Common myeloid progenitor, CD34-positive (primary cell): ENCODE results near the gene DACT2.
"Not testable (repeated sequence)": the region's sequence is repeated elsewhere in the genome, so short reads cannot be mapped to it uniquely, and the experiment has no call there.

ENCODE experiments used
- CTCF ChIA-PET: fragments of 350-600 bp; sonication (Branson Sonifier 250); formaldehyde crosslinking; loops from one replicate; lab custom pipeline; 2021; ENCODE audit warnings: antibody characterized with exemption; lab: Charles Lee
- POLR2A ChIA-PET: fragments of 350-600 bp; sonication (Branson Sonifier 250); formaldehyde crosslinking; loops from one replicate; lab custom pipeline; 2021; ENCODE audit warnings: antibody characterized with exemption; lab: Charles Lee
- DNase-seq, 3 donors: peaks; one replicate each; pipeline versions ENCODE4 v3.0.0 to v3.0.0-alpha.2; 2013
- H3K27ac ChIP-seq, 2 experiments: 1 replicate in 1 of 2; 2 replicates in 1 of 2; pipeline ENCODE4 v1.7.0; 2013; ENCODE audit warnings: inconsistent platforms in 2 of 2, low read length in 2 of 2, mild to moderate bottlenecking in 2 of 2, low read depth in 1 of 2, moderate library complexity in 1 of 2; ENCODE audit not compliant: severe bottlenecking in 2 of 2, insufficient read depth in 1 of 2, poor library complexity in 1 of 2
- H3K27me3 ChIP-seq, 5 experiments: replicated peaks in 2 of 5; 1 replicate in 3 of 5; 2 replicates in 2 of 5; pipeline versions ENCODE4 v1.6.1 to v1.7.0; 2013; ENCODE audit warnings: low read length in 4 of 5, mild to moderate bottlenecking in 2 of 5, moderate library complexity in 2 of 5, inconsistent platforms in 1 of 5; ENCODE audit not compliant: insufficient read depth in 5 of 5, control insufficient read depth in 4 of 5
- H3K36me3 ChIP-seq, 4 experiments: 1 replicate in 2 of 4; 2 replicates in 2 of 4; pipeline versions ENCODE4 v1.6.1 to v1.7.0; 2013; ENCODE audit warnings: low read length in 3 of 4, control low read depth in 1 of 4, mild to moderate bottlenecking in 1 of 4; ENCODE audit not compliant: control insufficient read depth in 4 of 4, insufficient read depth in 4 of 4
- H3K4me1 ChIP-seq, 4 experiments: 1 replicate in 3 of 4; 2 replicates in 1 of 4; pipeline versions ENCODE4 v1.6.1 to v1.7.1; 2013; ENCODE audit warnings: low read length in 3 of 4, mild to moderate bottlenecking in 3 of 4, control low read depth in 1 of 4, inconsistent platforms in 1 of 4, moderate library complexity in 1 of 4; ENCODE audit not compliant: control insufficient read depth in 4 of 4, insufficient read depth in 4 of 4; ENCODE audit errors: control extremely low read depth in 1 of 4
- H3K4me3 ChIP-seq, 7 experiments: 1 replicate in 4 of 7; 2 replicates in 3 of 7; pipeline versions ENCODE4 v1.5.1 to v1.7.0; 2013; ENCODE audit warnings: mild to moderate bottlenecking in 7 of 7, low read length in 6 of 7, moderate library complexity in 6 of 7, inconsistent platforms in 2 of 7, low read depth in 2 of 7, control low read depth in 1 of 7; ENCODE audit not compliant: insufficient read depth in 4 of 7, control insufficient read depth in 1 of 7; ENCODE audit errors: extremely low read depth in 1 of 7
- H3K9me3 ChIP-seq, 5 experiments: 1 replicate in 4 of 5; 2 replicates in 1 of 5; pipeline versions ENCODE4 v1.6.1 to v1.7.1; 2013; ENCODE audit warnings: low read length in 4 of 5, mild to moderate bottlenecking in 2 of 5, inconsistent platforms in 1 of 5, low read depth in 1 of 5, moderate library complexity in 1 of 5; ENCODE audit not compliant: control insufficient read depth in 4 of 5, insufficient read depth in 2 of 5; ENCODE audit errors: control extremely low read depth in 1 of 5
- WGBS: methylation state at CpG from one replicate; pipeline ENCODE4 v1.1.5; 2013; ENCODE audit not compliant: insufficient coverage; 5-methylcytosine and 5-hydroxymethylcytosine counted together

DACT2 gene

DNA sequence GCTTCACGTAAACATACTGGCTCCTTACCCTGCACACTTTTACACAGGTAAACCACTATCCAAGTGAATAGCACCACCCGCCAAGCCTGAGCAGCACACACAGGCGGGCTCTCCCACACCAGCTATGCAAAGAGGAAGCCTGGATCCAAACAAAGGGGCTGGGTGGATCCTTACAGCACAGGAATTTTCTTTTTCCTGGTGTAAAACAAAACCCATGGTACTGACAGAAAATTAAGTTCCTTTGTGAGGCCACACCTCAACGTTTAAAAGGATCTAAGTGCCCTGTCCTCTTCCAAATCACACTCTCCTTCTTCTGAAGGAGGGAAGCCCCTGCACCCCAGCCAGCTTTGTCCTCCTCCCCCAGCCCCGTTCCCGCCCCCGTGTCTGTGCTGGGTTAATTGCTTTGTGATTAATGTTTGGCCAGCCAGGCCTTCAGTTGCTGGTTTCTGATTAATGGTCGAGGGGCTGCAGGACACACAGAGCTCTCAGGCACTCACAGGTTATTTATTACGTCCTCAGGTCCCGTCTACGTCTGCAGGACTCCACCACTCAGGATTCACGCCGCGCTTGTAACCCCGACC is 6.1 kb downstream of the DACT2 start:
- DNase-seq: no peak
- Histone ChIP-seq H3K9me3 (no peaks in the 10 kb centered on the region), H3K4me1 (no peaks in the 10 kb centered on the region), H3K27ac (no peak overlapping the region), H3K27me3 (peaks cover 7 to 52% (median 16%) of the 10 kb centered on the region in 5 experiments), H3K36me3 (no peaks in the 10 kb centered on the region), H3K4me3 (no peak overlapping the region)
- POLR2A ChIA-PET: no interaction called here
- 33% methylated on average over 11 of the region's 15 CpGs for WGBS
- CTCF ChIA-PET: no interaction called here

DNA sequence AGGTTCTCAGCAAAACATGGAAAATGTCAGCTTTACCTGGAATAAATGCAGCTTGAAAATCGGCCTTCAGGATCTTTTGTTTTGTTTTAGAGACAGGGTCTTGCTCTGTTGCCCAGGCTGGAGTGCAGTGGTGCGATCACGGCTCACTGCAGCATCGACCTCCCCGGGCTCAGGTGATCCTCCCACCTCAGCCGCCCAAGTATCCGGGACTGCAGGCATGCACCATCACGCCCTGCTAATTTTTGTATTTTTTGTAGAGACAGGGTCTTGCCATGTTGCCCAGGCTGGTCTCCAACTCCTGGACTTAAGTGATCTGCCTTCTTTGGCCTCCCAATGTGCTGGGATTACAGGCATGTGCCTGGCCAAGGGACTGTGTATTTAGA is 7.5 kb downstream of the DACT2 start:
- H3K9me3 ChIP-seq, CTCF ChIA-PET, POLR2A ChIA-PET, H3K36me3 ChIP-seq, H3K4me1 ChIP-seq, DNase-seq, H3K4me3 ChIP-seq, H3K27ac ChIP-seq: not testable (repeated sequence)
- H3K27me3 ChIP-seq: peaks cover 0 to 44% (median 16%) of the 10 kb centered on the region in 5 experiments
- WGBS: 96% methylated on average over 8 of the region's 8 CpGs

DNA sequence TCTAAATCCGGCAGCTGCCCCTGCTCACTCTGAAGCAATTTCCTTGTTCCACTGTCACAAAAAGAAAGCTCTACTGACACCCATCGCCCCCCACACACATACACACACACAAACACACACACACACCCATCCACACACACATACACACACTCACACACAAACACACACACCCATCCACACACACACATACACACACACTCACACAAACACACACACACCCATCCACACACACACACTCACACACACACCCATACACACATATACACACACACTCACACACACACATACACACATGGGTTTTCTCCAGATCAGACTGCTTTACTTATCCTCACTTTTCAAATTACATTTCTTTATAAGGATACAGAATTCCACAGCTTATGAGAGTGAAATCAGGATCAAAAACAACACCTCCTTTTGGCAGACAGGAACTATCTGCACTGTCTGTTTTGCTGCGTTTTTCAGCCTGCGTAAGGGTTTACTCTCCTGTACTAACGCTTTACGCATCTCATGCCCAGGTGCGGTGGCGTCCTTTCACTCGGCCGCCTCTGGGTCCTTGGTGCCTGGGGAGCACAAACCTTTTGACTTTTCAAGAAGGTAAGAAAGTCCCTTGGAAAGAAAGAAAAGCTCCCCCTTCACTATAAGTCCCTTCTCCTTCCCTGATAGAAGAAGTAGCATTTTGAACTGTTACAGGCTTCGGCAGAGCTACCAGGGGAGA is 8.0 kb downstream of the DACT2 start:
- H3K4me3 ChIP-seq: no peak overlapping the region
- H3K27me3 ChIP-seq: peaks cover 0 to 44% (median 16%) of the 10 kb centered on the region in 5 experiments
- no peaks in the 10 kb centered on the region for H3K4me1 ChIP-seq
- DNase-seq: no peak
- no peaks in the 10 kb centered on the region for H3K9me3 ChIP-seq
- CTCF ChIA-PET: no interaction called here
- no peak overlapping the region for H3K27ac ChIP-seq
- POLR2A ChIA-PET: no interaction called here
- 96% methylated on average over 10 of the region's 11 CpGs for WGBS
- no peaks in the 10 kb centered on the region for H3K36me3 ChIP-seq

DNA sequence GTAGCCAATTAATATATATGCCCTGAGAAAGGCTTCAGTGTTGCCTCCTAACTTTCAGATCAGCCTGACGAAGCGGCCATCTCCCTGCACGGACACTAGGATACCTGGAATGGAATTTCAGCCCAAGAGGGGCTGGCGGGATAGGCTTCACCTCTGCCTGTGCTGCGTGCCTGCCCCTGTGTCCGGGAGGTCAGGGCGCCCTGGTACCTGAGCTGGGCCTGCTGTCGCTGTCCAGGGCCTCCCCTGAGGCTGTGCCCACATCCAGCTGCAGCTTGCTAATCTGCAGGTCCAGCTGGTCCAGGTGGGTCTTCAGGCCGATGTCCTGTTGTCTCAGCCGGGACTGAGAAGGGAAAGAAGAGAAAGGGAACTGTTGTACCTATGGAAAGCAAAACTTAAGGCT is 8.6 kb downstream of the DACT2 start:
- Histone ChIP-seq H3K4me3 (no peak overlapping the region), H3K27me3 (peaks cover 0 to 43% (median 15%) of the 10 kb centered on the region in 5 experiments), H3K27ac (no peak overlapping the region), H3K36me3 (no peaks in the 10 kb centered on the region), H3K9me3 (no peaks in the 10 kb centered on the region), H3K4me1 (no peaks in the 10 kb centered on the region)
- ChIA-PET POLR2A (no interaction called here), CTCF (no interaction called here)
- no peak for DNase-seq
- 100% methylated on average over 10 of the region's 10 CpGs for WGBS

DNA sequence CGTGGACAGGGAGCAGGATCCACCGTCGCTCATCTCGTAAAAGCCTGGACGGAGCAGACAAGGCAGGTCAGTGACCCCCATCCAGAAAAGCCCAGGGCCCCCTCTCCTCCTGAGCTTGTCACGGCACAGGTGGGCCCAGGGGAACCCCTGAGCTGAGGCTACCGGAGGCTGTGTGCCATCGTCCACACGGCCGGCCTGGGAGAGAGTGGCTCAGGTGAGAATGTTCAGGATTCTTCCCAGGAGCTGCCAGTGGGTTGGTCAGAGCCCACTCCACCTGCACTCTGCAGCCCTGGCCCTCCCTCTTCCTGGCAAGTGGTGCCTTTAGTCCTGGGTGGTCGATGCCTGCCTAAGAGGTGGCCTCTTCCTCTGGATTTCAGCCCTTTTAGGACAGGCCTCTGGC is 9.2 kb downstream of the DACT2 start:
- WGBS: 94% methylated on average over 6 of the region's 11 CpGs
- Histone ChIP-seq H3K9me3 (no peaks in the 10 kb centered on the region), H3K4me1 (no peaks in the 10 kb centered on the region), H3K36me3 (no peaks in the 10 kb centered on the region), H3K27me3 (peaks cover 0 to 40% (median 12%) of the 10 kb centered on the region in 5 experiments), H3K27ac (no peak overlapping the region), H3K4me3 (no peak overlapping the region)
- CTCF ChIA-PET: no interaction called here
- POLR2A ChIA-PET: no interaction called here
- DNase-seq: no peak

DNA sequence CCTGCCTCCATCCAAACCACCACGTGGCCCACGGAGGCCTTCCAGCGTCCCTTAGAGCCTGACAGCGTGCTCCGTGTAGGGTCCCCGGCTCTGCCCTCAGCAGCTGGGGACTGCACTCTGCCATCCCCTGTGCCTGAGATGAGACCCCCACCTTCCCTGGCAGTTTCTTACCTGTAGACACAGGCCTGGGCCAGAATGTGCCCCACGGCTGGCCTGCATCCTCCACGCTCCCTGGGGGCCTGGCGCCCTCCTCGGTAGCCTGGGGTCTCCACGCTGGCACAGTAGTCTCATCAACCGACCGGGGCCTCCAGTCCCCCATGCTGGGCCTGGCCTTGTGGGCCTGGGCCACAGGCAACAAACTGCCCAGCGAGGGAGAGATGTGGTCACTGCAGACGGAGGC is 9.6 kb downstream of the DACT2 start:
- Histone ChIP-seq H3K36me3 (no peaks in the 10 kb centered on the region), H3K4me1 (no peaks in the 10 kb centered on the region), H3K9me3 (no peaks in the 10 kb centered on the region), H3K4me3 (no peak overlapping the region), H3K27me3 (peaks cover 0 to 40% (median 12%) of the 10 kb centered on the region in 5 experiments), H3K27ac (no peak overlapping the region)
- ChIA-PET POLR2A (no interaction called here), CTCF (interaction anchor here (0.9 kb wide), 1 partner anchor 10 kb away, joined by 6 read pairs; no protein-coding TSS in a partner anchor)
- no peak for DNase-seq
- WGBS: 95% methylated on average over 15 of the region's 15 CpGs

DNA sequence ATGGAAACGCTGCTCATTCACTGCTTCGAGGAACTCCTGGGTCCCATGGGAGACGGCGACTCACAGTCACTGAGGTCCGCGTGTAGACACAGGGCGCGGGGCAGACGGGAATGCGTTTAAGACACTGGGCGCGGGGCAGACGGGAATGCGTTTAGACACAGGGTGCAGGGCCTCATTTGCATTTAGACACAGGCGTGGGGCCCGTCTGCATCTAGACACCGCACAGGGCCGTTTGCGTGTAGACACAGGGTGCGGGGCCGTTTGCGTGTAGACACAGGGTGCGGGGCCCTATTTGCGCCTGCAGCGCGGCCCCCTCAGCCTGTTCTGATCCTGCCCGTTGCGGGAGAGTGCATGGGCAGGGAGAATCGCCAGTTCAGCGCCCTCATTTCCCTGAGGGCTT is 10.4 kb downstream of the DACT2 start:
- Histone ChIP-seq H3K27me3 (peaks cover 0 to 34% (median 7%) of the 10 kb centered on the region in 5 experiments), H3K36me3 (no peaks in the 10 kb centered on the region), H3K4me1 (no peaks in the 10 kb centered on the region), H3K9me3 (no peaks in the 10 kb centered on the region), H3K4me3 (no peak overlapping the region), H3K27ac (no peak overlapping the region)
- ChIA-PET POLR2A (no interaction called here), CTCF (interaction anchor here (0.9 kb wide), 1 partner anchor 11 kb away, joined by 6 read pairs; no protein-coding TSS in a partner anchor)
- no peak for DNase-seq
- WGBS: 93% methylated on average over 30 of the region's 30 CpGs
